GM13976 (cell line): Measurements from ENCODE around the gene SALL3.

Experiments
- DNase-seq: peaks from one replicate; pipeline ENCODE4 v3.0.0; 2012; ENCODE audit warnings: low spot score
- CTCF ChIP-seq: IDR thresholded peaks from 2 replicates; pipeline ENCODE4 v1.5.1; 2012; ENCODE audit warnings: borderline replicate concordance, mild to moderate bottlenecking; ENCODE audit not compliant: insufficient read depth; ENCODE audit errors: extremely low read depth, missing control alignments, control extremely low read depth
- in situ Hi-C: fragments of 300-500 bp; cut with MboI; formaldehyde crosslinking; loops from one replicate; pipeline ENCODE4 v1.12.0; 2022; ENCODE audit warnings: low sequenced_read_pairs, mixed read lengths, inconsistent platforms; ENCODE audit not compliant: unreplicated experiment

SALL3 gene

GRCh38 chr18:78984941-78985784 is 5.5 kb downstream of the SALL3 start:
- TF ChIP-seq CTCF, result peak; percentile 23
- no peak for DNase-seq
- in situ Hi-C loops, result no loop called here

GRCh38 chr18:78986018-78986481 is 6.4 kb downstream of the SALL3 start:
- in situ Hi-C loops, result no loop called here
- no peak for DNase-seq
- TF ChIP-seq CTCF, result no peak

- DNase-seq, result no peak
- TF ChIP-seq CTCF, result no peak
- in situ Hi-C loops, result no loop called here
These were observed 11.8 kb downstream of the SALL3 start for GRCh38 chr18:78991446-78991845.

GRCh38 chr18:78992041-78993011 is 12.7 kb downstream of the SALL3 start:
- no peak for DNase-seq
- no peak for TF ChIP-seq CTCF
- in situ Hi-C loops, result no loop called here

GRCh38 chr18:78993014-78993926 is 13.7 kb downstream of the SALL3 start:
- no peak for TF ChIP-seq CTCF
- DNase-seq, result no peak
- in situ Hi-C loops, result no loop called here

GRCh38 chr18:78994000-78994399 is 14.4 kb downstream of the SALL3 start:
- in situ Hi-C loops, result no loop called here
- TF ChIP-seq CTCF, result no peak
- DNase-seq, result no peak
